ENCODE results near the gene PLCB4.

PLCB4 gene

DNA sequence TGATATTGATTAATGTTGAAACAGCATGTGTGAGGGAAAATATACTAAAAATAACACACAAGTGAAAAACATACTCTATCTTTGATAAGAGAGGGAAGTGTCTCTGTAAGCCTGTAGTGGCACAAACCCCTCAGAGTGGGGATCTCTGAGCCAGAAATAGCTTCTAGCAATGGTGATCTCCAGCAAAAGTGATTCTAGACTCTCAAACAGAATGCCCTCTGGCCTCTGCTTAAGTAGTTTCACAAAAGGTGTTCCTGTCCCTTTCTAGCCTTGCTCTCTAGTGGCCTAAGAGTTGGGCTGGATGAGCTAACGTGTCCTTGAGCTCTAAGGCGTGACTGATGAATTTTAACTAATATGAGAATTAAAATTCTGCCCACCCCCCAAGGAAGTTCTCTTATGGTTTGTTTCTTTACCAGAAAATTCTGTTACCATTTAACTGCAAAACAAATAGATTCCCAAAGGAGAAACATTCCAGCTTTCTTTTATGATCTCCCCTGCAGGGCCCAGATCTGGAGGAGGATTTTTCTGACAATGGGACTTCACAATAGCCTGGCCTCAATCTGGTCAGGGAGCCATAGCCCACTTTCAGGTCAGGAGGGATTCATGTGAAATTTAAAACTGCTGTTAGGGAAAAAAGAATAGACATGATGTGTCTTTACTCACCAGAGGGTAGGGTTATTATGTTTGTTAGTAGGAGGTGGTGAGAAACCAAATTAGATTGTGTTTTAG, 263.0 kb downstream of the PLCB4 start:
- Histone ChIP-seq H3K27ac (replicated peaks) (no peak overlapping the region), H3K4me3 (replicated peaks; ENCODE audit: insufficient read depth, low read length) (no peak overlapping the region), H3K27me3 (ENCODE audit: insufficient read depth, poor library complexity, severe bottlenecking) (no peaks in the 10 kb centered on the region)
- no peak for DNase-seq (ENCODE audit: low read depth in 1 of 2, low spot score in 1 of 2)
- TF ChIP-seq SPI1 (IDR thresholded peaks at IDR 0.05; ENCODE audit: borderline replicate concordance, low read depth) (no peak), GABPA (IDR thresholded peaks at IDR 0.05; ENCODE audit: low read depth) (no peak), POLR2AphosphoS5 (IDR thresholded peaks at IDR 0.05; ENCODE audit: low read depth) (no peak)
- TF ChIP-seq, protein P1, sequence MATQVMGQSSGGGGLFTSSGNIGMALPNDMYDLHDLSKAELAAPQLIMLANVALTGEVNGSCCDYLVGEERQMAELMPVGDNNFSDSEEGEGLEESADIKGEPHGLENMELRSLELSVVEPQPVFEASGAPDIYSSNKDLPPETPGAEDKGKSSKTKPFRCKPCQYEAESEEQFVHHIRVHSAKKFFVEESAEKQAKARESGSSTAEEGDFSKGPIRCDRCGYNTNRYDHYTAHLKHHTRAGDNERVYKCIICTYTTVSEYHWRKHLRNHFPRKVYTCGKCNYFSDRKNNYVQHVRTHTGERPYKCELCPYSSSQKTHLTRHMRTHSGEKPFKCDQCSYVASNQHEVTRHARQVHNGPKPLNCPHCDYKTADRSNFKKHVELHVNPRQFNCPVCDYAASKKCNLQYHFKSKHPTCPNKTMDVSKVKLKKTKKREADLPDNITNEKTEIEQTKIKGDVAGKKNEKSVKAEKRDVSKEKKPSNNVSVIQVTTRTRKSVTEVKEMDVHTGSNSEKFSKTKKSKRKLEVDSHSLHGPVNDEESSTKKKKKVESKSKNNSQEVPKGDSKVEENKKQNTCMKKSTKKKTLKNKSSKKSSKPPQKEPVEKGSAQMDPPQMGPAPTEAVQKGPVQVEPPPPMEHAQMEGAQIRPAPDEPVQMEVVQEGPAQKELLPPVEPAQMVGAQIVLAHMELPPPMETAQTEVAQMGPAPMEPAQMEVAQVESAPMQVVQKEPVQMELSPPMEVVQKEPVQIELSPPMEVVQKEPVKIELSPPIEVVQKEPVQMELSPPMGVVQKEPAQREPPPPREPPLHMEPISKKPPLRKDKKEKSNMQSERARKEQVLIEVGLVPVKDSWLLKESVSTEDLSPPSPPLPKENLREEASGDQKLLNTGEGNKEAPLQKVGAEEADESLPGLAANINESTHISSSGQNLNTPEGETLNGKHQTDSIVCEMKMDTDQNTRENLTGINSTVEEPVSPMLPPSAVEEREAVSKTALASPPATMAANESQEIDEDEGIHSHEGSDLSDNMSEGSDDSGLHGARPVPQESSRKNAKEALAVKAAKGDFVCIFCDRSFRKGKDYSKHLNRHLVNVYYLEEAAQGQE (IDR thresholded peaks at IDR 0.05; ENCODE audit: insufficient replicate concordance, low read depth), result no peak
- TF ChIP-seq, protein P2, sequence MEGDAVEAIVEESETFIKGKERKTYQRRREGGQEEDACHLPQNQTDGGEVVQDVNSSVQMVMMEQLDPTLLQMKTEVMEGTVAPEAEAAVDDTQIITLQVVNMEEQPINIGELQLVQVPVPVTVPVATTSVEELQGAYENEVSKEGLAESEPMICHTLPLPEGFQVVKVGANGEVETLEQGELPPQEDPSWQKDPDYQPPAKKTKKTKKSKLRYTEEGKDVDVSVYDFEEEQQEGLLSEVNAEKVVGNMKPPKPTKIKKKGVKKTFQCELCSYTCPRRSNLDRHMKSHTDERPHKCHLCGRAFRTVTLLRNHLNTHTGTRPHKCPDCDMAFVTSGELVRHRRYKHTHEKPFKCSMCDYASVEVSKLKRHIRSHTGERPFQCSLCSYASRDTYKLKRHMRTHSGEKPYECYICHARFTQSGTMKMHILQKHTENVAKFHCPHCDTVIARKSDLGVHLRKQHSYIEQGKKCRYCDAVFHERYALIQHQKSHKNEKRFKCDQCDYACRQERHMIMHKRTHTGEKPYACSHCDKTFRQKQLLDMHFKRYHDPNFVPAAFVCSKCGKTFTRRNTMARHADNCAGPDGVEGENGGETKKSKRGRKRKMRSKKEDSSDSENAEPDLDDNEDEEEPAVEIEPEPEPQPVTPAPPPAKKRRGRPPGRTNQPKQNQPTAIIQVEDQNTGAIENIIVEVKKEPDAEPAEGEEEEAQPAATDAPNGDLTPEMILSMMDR (IDR thresholded peaks at IDR 0.05; ENCODE audit: insufficient read depth, low read length), result no peak

DNA sequence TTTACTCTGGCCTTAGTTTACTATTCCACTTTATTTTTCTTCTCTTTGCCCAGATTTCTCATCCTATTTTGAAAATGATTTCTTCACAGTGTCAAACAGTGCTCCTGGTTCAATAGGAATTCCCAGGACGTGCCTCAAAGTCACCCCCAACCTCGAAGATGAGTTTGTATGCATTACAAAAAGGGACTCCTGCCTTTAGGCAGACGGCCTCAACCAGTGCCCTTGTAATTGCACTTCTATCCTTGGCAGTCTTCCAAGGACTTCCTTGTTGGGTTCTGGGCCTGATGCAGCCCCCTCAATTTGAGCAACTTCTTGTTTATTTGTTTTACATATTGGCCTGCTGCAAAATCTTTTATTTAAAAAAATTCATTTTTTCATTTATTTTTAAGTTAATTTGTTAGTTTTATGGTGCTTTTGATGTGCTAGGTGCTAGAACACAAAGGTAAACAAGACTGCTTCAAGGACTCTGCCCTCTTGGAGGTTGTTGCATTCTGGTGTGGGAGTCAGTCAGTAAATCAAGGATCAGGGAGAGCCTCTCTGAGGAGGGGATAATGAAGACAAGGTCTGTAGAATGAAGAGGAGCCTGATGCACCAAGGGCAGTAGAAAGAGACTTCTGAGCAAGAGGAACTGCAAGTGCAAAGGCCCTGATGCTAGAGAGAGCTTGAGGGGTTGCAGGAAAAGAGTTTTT, 264.0 kb downstream of the PLCB4 start:
- H3K27me3 ChIP-seq (ENCODE audit: insufficient read depth, poor library complexity, severe bottlenecking), result no peaks in the 10 kb centered on the region
- no peak for DNase-seq (ENCODE audit: low read depth in 1 of 2, low spot score in 1 of 2)
- no peak overlapping the region for H3K27ac ChIP-seq (replicated peaks)
- no peak overlapping the region for H3K4me3 ChIP-seq (replicated peaks; ENCODE audit: insufficient read depth, low read length)
- no peak for TF ChIP-seq SPI1 (IDR thresholded peaks at IDR 0.05; ENCODE audit: borderline replicate concordance, low read depth)
- TF ChIP-seq GABPA (IDR thresholded peaks at IDR 0.05; ENCODE audit: low read depth), result no peak
- TF ChIP-seq, protein P1 (IDR thresholded peaks at IDR 0.05; ENCODE audit: insufficient replicate concordance, low read depth), result no peak
- TF ChIP-seq, protein P2 (IDR thresholded peaks at IDR 0.05; ENCODE audit: insufficient read depth, low read length), result no peak
- TF ChIP-seq POLR2AphosphoS5 (IDR thresholded peaks at IDR 0.05; ENCODE audit: low read depth), result no peak

DNA sequence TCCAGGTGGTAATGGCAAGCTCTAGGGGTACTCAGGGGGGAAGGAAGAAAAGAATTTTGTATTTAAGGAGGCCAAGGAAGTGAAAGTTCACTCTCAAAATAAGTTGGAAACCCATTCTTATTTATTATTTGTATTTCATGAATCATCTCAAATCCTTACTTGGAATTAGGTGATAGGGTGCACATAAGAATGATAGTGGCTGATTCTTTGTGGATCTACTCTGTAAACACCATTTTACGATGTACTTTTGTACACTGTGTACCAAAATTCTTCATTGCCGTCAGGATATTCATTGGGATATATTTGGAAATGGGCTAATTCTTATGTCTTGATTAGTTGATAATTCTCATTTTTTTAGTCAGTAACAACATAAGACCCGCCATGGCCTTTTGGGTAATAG, 266.0 kb downstream of the PLCB4 start:
- Histone ChIP-seq H3K27me3 (ENCODE audit: insufficient read depth, poor library complexity, severe bottlenecking) (no peaks in the 10 kb centered on the region), H3K27ac (replicated peaks) (no peak overlapping the region), H3K4me3 (replicated peaks; ENCODE audit: insufficient read depth, low read length) (no peak overlapping the region)
- TF ChIP-seq, protein P2 (IDR thresholded peaks at IDR 0.05; ENCODE audit: insufficient read depth, low read length), result no peak
- TF ChIP-seq, protein P1 (IDR thresholded peaks at IDR 0.05; ENCODE audit: insufficient replicate concordance, low read depth), result no peak
- TF ChIP-seq SPI1 (IDR thresholded peaks at IDR 0.05; ENCODE audit: borderline replicate concordance, low read depth) (no peak), GABPA (IDR thresholded peaks at IDR 0.05; ENCODE audit: low read depth) (no peak), POLR2AphosphoS5 (IDR thresholded peaks at IDR 0.05; ENCODE audit: low read depth) (no peak)
- DNase-seq (ENCODE audit: low read depth in 1 of 2, low spot score in 1 of 2), result no peak
